AG20443 (cell line): ENCODE data around the gene FER.
"Not testable (repeated sequence)": the region's sequence is repeated elsewhere in the genome, so short reads cannot be mapped to it uniquely, and the experiment has no call there.

ENCODE experiments used
- DNase-seq: peaks from one replicate; pipeline ENCODE4 v3.0.0; 2012; ENCODE audit warnings: low spot score, mixed read lengths

Gene FER

GRCh38 chr5:108957333-108957732 is 209.6 kb downstream of the FER start:
- DNase-seq, result no peak

DNA sequence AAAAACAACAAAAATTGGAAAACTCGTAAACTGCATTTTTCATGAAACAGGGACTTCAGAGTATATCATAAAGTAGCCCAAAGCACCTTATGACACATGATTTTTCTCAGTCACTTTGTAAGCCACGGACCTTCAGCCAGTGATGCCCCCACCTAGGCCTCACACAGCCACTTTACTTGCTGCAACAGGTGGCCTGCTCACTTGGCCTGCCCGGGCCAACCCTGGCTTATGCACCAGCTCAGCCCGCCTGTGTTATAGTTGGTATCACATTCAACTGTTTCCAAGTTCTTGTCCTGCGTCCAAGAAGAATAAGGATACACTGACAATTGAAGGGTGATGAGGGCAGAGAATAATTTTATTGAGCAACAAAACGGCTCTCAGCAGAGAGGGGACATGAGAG is 219.2 kb downstream of the FER start:
- no peak for DNase-seq

GRCh38 chr5:108974594-108974993 is 226.9 kb downstream of the FER start:
- no peak for DNase-seq

- no peak for DNase-seq
Measured at GRCh38 chr5:108975697-108976096, 228.0 kb downstream of the FER start.

- DNase-seq, result no peak
Measured at GRCh38 chr5:108983461-108984092, 235.9 kb downstream of the FER start.

- DNase-seq, result no peak
Measured at GRCh38 chr5:108989761-108990392, 242.2 kb downstream of the FER start.

GRCh38 chr5:108992396-108993085 is 244.8 kb downstream of the FER start:
- DNase-seq, result not testable (repeated sequence)

DNA sequence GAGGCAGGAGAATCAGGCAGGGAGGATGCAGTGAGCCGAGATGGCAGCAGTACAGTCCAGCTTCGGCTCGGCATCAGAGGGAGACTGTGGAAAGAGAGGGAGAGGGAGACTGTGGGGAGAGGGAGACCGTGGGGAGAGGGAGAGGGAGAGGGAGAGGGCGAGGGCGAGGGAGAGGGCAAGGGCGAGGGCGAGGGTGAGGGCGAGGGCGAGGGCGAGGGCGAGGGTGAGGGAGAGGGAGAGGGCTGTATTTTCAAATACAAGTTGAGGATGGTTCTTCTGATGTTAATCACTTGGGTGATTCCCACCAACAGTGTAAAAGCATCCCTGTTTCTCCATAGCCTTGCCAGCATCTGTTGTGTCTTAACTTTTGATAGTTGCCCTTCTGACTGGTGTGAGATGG is 245.7 kb downstream of the FER start:
- DNase-seq, result not testable (repeated sequence)

DNA sequence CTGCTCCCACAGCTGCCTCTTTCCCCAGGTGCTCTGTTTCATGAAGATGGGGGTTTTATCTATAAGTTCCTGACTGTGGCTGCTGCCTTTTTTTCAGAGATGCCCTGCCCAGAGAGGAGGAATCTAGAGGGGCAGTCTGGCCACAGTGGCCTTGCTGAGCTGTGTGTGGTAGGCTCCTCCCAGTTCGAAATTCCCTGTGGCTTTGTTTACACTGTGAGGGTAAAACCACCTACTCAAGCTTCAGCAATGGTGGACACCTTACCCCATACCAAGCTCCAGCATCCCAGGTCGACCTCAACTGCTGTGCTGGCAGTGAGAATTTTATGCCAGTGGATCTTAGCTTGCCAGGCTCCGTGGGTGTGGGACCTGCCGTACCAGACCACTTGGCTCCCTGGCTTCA is 250.0 kb downstream of the FER start:
- DNase-seq, result no peak

- DNase-seq, result no peak
Measured at GRCh38 chr5:108998216-108998615, 250.5 kb downstream of the FER start.

DNA sequence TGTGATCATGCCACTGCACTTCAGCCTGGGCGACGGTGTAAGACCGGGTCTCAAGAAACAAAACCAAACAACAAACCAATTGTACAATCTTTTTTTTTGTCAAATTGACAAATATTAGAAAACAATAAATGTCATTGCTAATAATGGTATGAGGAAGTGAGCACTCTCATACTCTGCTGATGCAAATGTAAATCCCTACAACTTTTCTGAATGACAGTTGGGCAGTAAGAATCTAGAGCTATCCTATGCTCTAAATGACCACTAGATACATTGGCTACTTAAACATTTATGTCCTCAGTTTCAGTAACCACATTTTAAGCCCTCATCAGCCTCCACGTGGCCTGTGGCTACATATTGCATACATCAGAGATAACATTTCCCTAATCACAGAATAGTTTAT is 256.2 kb downstream of the FER start:
- no peak for DNase-seq

GRCh38 chr5:109005297-109006009 is 257.8 kb downstream of the FER start:
- no peak for DNase-seq

GRCh38 chr5:109006129-109006528 is 258.4 kb downstream of the FER start:
- DNase-seq, result no peak

DNA sequence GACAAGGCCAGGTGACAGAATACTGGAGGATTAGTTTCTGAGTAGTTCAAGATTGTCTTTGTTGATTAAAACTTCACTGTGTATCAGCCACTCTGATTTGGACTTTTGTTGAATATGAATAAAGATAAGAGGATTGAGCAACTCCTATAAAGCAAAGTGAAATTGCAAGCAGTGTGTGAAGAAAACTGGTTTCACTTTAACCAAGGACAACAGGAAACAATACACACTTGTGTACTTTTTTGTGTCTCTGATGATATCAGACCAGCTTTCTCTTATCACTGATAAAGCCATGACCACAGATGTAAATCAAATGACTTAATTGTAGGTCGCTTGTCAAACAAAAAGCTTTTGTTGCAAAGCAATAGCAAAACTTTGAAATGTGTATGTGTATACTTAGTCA is 268.6 kb downstream of the FER start:
- DNase-seq, result no peak

DNA sequence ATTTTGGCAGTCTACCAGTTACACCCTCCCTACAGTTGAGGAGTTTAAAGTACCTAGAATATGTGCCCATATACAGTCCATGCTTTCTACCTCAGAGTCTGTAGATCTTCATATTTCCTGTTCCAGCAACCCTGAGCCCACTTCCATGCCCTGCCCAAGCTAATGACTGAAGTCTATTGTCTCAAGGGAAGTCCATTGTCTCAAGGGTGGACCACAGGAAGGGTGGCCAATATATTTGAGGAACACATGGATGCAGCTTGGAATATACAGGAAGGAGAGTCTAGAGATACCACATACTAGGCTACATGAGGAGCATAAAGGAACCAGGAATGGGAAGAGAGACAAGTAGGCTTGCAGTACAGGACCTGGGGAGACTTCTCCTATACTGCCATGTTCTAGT is 274.4 kb downstream of the FER start:
- DNase-seq, result no peak

DNA sequence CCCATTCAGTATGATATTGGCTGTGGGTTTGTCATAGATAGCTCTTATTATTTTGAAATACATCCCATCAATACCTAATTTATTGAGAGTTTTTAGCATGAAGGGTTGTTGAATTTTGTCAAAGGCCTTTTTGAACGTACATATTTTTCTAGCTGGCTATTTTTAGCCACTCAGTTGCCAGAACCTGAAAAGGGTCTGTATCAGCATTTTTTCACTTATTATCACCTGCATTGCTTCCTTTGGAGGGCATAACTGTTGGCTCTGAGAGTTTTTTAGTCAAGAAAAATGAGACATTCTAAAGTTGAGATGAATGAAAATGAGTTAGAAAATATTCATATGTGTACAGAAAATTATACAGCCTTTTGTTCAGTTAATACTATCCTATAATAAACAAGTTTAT is 278.0 kb downstream of the FER start:
- not testable (repeated sequence) for DNase-seq

- DNase-seq, result no peak
Measured at GRCh38 chr5:109027983-109028607, 280.4 kb downstream of the FER start.

DNA sequence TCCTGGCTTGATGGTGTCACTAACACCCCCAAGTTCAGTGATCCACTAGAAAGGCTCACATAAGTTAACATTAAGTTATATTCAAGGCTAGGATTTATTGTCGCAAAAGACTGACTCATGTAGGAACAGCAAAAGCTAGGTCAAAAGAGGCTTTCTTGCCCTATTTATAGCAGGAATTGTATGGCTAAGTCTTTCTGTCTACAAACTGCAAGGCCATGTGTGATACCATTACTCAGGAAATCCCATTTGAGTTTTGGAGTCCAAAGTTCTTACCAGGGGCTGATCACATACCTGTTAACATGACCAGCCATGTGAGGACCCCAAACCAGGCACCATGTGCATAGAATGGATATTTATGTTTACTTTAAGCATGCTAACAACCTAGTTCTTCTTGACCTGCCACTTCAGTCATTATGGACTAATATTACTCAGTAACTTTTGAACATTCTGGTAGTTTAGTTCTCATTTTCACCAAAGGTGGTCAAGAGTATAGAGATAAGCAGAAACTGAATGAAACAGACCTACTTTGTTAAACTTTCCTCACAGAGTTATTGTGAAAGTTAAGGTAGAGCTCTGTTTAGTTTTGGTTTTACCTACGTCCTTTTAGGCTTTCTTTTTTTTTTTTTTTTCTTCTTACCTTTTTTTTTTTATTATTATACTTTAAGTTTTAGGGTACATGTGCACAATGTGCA is 281.1 kb downstream of the FER start:
- DNase-seq, result no peak

GRCh38 chr5:109029847-109030246 is 282.1 kb downstream of the FER start:
- DNase-seq, result no peak

GRCh38 chr5:109030360-109031143 is 282.9 kb downstream of the FER start:
- no peak for DNase-seq

- no peak for DNase-seq
Measured at GRCh38 chr5:109034306-109034705, 286.6 kb downstream of the FER start.
